H1 (cell line): ENCODE measurements around the gene MAD2L1BP. TPM values are rescaled to one million over a fixed set of nuclear protein-coding genes. Genes with fewer than 3 reads are reported as not detected.

Experiments used
- CTCF ChIA-PET: fragments of 300-600 bp; sonication (Branson Sonifier 250); formaldehyde crosslinking; loops from one replicate; lab custom pipeline; 2021; ENCODE audit not compliant: partially characterized antibody; lab: Charles Lee
- POLR2A ChIA-PET: fragments of 300-600 bp; sonication (Branson Sonifier 250); formaldehyde crosslinking; loops from one replicate; lab custom pipeline; 2021; ENCODE audit warnings: inconsistent platforms; ENCODE audit not compliant: partially characterized antibody; lab: Charles Lee
- DNase-seq, 2 experiments: peaks; one replicate each; pipeline versions ENCODE4 v3.0.0 to v3.0.0-alpha.2; 2010 to 2022; ENCODE audit warnings: low spot score in 2 of 2, low read depth in 1 of 2, mixed read lengths in 1 of 2
- FAIRE-seq: peaks from 2 replicates; lab custom pipeline; 2011; peaks lifted over from hg19 to GRCh38; lab: Jason Lieb, UNC
- H2AFZ ChIP-seq: 2 replicates; pipeline ENCODE4 v1.8.1; 2012; ENCODE audit warnings: low read length, inconsistent platforms
- H2AK5ac ChIP-seq: 2 replicates; pipeline ENCODE4 v1.6.1; 2013; ENCODE audit warnings: low read depth, low read length
- H2BK120ac ChIP-seq: replicated peaks from 2 replicates; pipeline ENCODE3; 2013; ENCODE audit warnings: low read depth, low read length, inconsistent platforms
- H2BK12ac ChIP-seq: 2 replicates; pipeline ENCODE4 v1.6.1; 2013; ENCODE audit warnings: low read depth, low read length
- H2BK15ac ChIP-seq: 2 replicates; pipeline ENCODE4 v1.6.1; 2013; ENCODE audit warnings: low read length
- H2BK20ac ChIP-seq: 2 replicates; pipeline ENCODE4 v1.6.1; 2013; ENCODE audit warnings: low read length
- H2BK5ac ChIP-seq: 2 replicates; pipeline ENCODE4 v1.6.1; 2013; ENCODE audit warnings: low read depth, low read length
- H3K14ac ChIP-seq: 2 replicates; pipeline ENCODE4 v1.6.1; 2013; ENCODE audit warnings: inconsistent platforms; ENCODE audit not compliant: insufficient read length
- H3K18ac ChIP-seq: 2 replicates; pipeline ENCODE4 v1.6.1; 2013; ENCODE audit warnings: low read length; ENCODE audit errors: extremely low read depth
- H3K23ac ChIP-seq: 2 replicates; pipeline ENCODE4 v1.6.1; 2013; ENCODE audit warnings: inconsistent platforms; ENCODE audit not compliant: insufficient read length
- H3K23me2 ChIP-seq: 2 replicates; pipeline ENCODE4 v1.6.1; 2013; ENCODE audit warnings: low read depth, low read length
- H3K27ac ChIP-seq: 2 replicates; pipeline ENCODE4 v1.6.1; 2011; ENCODE audit warnings: low read depth, low read length, inconsistent platforms
- H3K27me3 ChIP-seq, 4 experiments: replicated peaks in 1 of 4; 1 replicate in 1 of 4; 2 replicates in 3 of 4; pipeline versions ENCODE4 v1.6.1 to v1.8.1; 2011 to 2013; ENCODE audit warnings: low read length in 3 of 4, mild to moderate bottlenecking in 3 of 4, inconsistent platforms in 2 of 4, mixed read lengths in 2 of 4, moderate library complexity in 1 of 4; ENCODE audit not compliant: control insufficient read depth in 3 of 4, insufficient read depth in 3 of 4; ENCODE audit errors: extremely low read depth in 1 of 4
- H3K36me3 ChIP-seq, 4 experiments: 2 replicates each; pipeline versions ENCODE4 v1.6.1 to v1.8.1; 2011 to 2013; ENCODE audit warnings: mild to moderate bottlenecking in 4 of 4, low read length in 3 of 4, moderate library complexity in 2 of 4, control low read depth in 1 of 4, inconsistent platforms in 1 of 4; ENCODE audit not compliant: insufficient read depth in 4 of 4, control insufficient read depth in 2 of 4
- H3K4ac ChIP-seq: replicated peaks from 2 replicates; pipeline ENCODE3; 2013; ENCODE audit warnings: low read length, low read depth, mixed read lengths, inconsistent platforms; ENCODE audit not compliant: insufficient read length
- H3K4me1 ChIP-seq, 4 experiments: replicated peaks in 1 of 4; 1 replicate in 1 of 4; 2 replicates in 3 of 4; pipeline versions ENCODE4 v1.6.1 to v1.8.1; 2011 to 2013; ENCODE audit warnings: low read length in 3 of 4, inconsistent platforms in 2 of 4, mixed read lengths in 1 of 4; ENCODE audit not compliant: insufficient read depth in 4 of 4, control insufficient read depth in 3 of 4
- H3K4me2 ChIP-seq, 2 experiments: 2 replicates each; pipeline versions ENCODE4 v1.6.1 to v1.8.1; 2011 to 2013; ENCODE audit warnings: low read depth in 2 of 2, low read length in 2 of 2, control low read depth in 1 of 2, inconsistent platforms in 1 of 2, mild to moderate bottlenecking in 1 of 2; ENCODE audit not compliant: insufficient read depth in 1 of 2
- H3K4me3 ChIP-seq, 4 experiments: fragments of 200-600, 300-600 bp in 1 of 4; sonication (generic), shearing (Covaris generic), sonication (Bioruptor Twin) in 1 of 4; 2 replicates each; pipeline versions ENCODE4 v1.5.1 to v1.8.1; 2011 to 2016; ENCODE audit warnings: low read length in 4 of 4, low read depth in 3 of 4, control low read depth in 2 of 4, inconsistent platforms in 2 of 4, mild to moderate bottlenecking in 2 of 4, mixed read lengths in 1 of 4, moderate library complexity in 1 of 4; ENCODE audit not compliant: insufficient read depth in 2 of 4; ENCODE audit errors: extremely low read depth in 1 of 4
- H3K56ac ChIP-seq: replicated peaks from 2 replicates; pipeline ENCODE3; 2013; ENCODE audit warnings: low read depth, mild to moderate bottlenecking, mixed read lengths, low read length, inconsistent platforms; ENCODE audit not compliant: insufficient read length
- H3K79me1 ChIP-seq: 2 replicates; pipeline ENCODE4 v1.6.1; 2013; ENCODE audit warnings: low read depth, low read length, control low read depth
- H3K79me2 ChIP-seq, 2 experiments: 2 replicates each; pipeline versions ENCODE4 v1.6.1 to v1.8.1; 2012 to 2013; ENCODE audit warnings: low read length in 2 of 2, mild to moderate bottlenecking in 2 of 2, inconsistent platforms in 1 of 2; ENCODE audit not compliant: insufficient read depth in 2 of 2, control insufficient read depth in 1 of 2
- H3K9ac ChIP-seq, 4 experiments: replicated peaks in 1 of 4; 1 replicate in 1 of 4; 2 replicates in 3 of 4; pipeline versions ENCODE4 v1.6.1 to v1.8.1; 2011 to 2013; ENCODE audit warnings: low read depth in 3 of 4, low read length in 3 of 4, control low read depth in 2 of 4, mild to moderate bottlenecking in 2 of 4, moderate library complexity in 2 of 4, inconsistent platforms in 1 of 4; ENCODE audit errors: extremely low read depth in 1 of 4
- H3K9me3 ChIP-seq, 2 experiments: 2 replicates each; pipeline versions ENCODE4 v1.6.1 to v1.8.1; 2012 to 2013; ENCODE audit warnings: mild to moderate bottlenecking in 2 of 2, moderate library complexity in 2 of 2, control low read depth in 1 of 2, inconsistent platforms in 1 of 2, low read depth in 1 of 2, low read length in 1 of 2, mixed read lengths in 1 of 2; ENCODE audit not compliant: insufficient read depth in 2 of 2
- H4K20me1 ChIP-seq, 2 experiments: replicated peaks in 1 of 2; 2 replicates each; pipeline versions ENCODE3 to v1.8.1; 2011 to 2013; ENCODE audit warnings: inconsistent platforms in 2 of 2, low read length in 2 of 2, mild to moderate bottlenecking in 1 of 2; ENCODE audit not compliant: insufficient read depth in 2 of 2, control insufficient read depth in 1 of 2
- H4K5ac ChIP-seq: 2 replicates; pipeline ENCODE4 v1.6.1; 2013; ENCODE audit warnings: low read length, low read depth, mixed read lengths, inconsistent platforms; ENCODE audit not compliant: insufficient read length
- H4K8ac ChIP-seq: 2 replicates; pipeline ENCODE4 v1.8.0; 2013; ENCODE audit warnings: mild to moderate bottlenecking, moderate library complexity, low read length, inconsistent platforms; ENCODE audit not compliant: insufficient read depth; ENCODE audit errors: extremely low read depth
- H4K91ac ChIP-seq: replicated peaks from 2 replicates; pipeline ENCODE3; 2013; ENCODE audit warnings: low read length, mixed read lengths, inconsistent platforms; ENCODE audit not compliant: insufficient read length
- CBX5 ChIP-seq: fragments of 300-800, 300-1000 bp; sonication (generic); IDR thresholded peaks from 2 replicates; pipeline ENCODE4 v1.7.1; 2016; ENCODE audit warnings: antibody characterized with exemption, low read length, low read depth
- CEBPB ChIP-seq: IDR thresholded peaks from 2 replicates; pipeline ENCODE4 v1.6.1; 2012; ENCODE audit warnings: low read depth, low read length
- EZH2 ChIP-seq: fragments of 200-600 bp; sonication (generic); IDR thresholded peaks from 2 replicates; pipeline ENCODE4 v1.7.1; 2012; ENCODE audit warnings: low read depth, mild to moderate bottlenecking, moderate library complexity, low read length, inconsistent platforms; ENCODE audit not compliant: severe bottlenecking
- GABPA ChIP-seq: IDR thresholded peaks from 2 replicates; pipeline ENCODE4 v1.6.1; 2011; ENCODE audit warnings: mild to moderate bottlenecking, low read length, moderate library complexity, borderline replicate concordance; ENCODE audit not compliant: insufficient read depth
- JUN ChIP-seq: IDR thresholded peaks from 2 replicates; pipeline ENCODE4 v1.6.1; 2011; ENCODE audit warnings: low read depth, mild to moderate bottlenecking, improper control_type of control experiment, low read length
- JUND ChIP-seq: IDR thresholded peaks from 2 replicates; pipeline ENCODE4 v1.6.1; 2011; ENCODE audit warnings: mild to moderate bottlenecking, improper control_type of control experiment, low read length
- KDM1A ChIP-seq: fragments of 200-600, 300-600 bp; sonication (generic); IDR thresholded peaks from 2 replicates; pipeline ENCODE4 v1.7.1; 2016; ENCODE audit warnings: mild to moderate bottlenecking, low read length, borderline replicate concordance
- MAFK ChIP-seq: IDR thresholded peaks from 2 replicates; pipeline ENCODE4 v1.6.1; 2012; ENCODE audit warnings: low read depth, mild to moderate bottlenecking, improper control_type of control experiment, low read length
- PHF8 ChIP-seq: fragments of 200-600 bp; sonication (generic); conservative IDR thresholded peaks from 2 replicates; pipeline ENCODE4 v1.7.1; 2012; ENCODE audit warnings: low read depth, mild to moderate bottlenecking, inconsistent platforms, low read length, moderate library complexity
- TAF1 ChIP-seq: IDR thresholded peaks from 2 replicates; pipeline ENCODE4 v1.6.1; 2011; ENCODE audit warnings: mild to moderate bottlenecking, low read depth, low read length
- TCF12 ChIP-seq: IDR thresholded peaks from 2 replicates; pipeline ENCODE4 v1.6.1; 2011; ENCODE audit warnings: low read depth, mild to moderate bottlenecking, low read length
- WGBS, 2 experiments: shearing (Covaris generic) in 1 of 2; methylation state at CpG; one replicate each; pipeline versions ENCODE4 v1.1.6 to v1.1.7; 2013 to 2015; ENCODE audit warnings: low lambda C conversion rate in 2 of 2, mixed read lengths in 2 of 2, inconsistent platforms in 1 of 2, low coverage in 1 of 2, missing lambda C conversion rate in 1 of 2; ENCODE audit not compliant: insufficient replicate concordance in 2 of 2, insufficient coverage in 1 of 2, insufficient read length in 1 of 2; ENCODE audit errors: extremely low coverage in 1 of 2, missing lambda C conversion rate in 1 of 2; 5-methylcytosine and 5-hydroxymethylcytosine counted together
- polyA plus RNA-seq, 7 experiments: library from polyadenylated mRNA; depleted of rRNA in 3 of 7; stranded (reverse) in 5 of 7; unstranded in 2 of 7; fragments of >200 nt in 5 of 7; fragments of 200-250 nt in 2 of 7; gene quantifications; 1 replicate in 5 of 7; 2 replicates in 1 of 7; 4 replicates in 1 of 7; pipeline versions ENCODE4 v1.2.1 to v1.2.3, GENCODE V29; 2011 to 2013; ENCODE audit warnings: missing spikeins in 2 of 7, mixed read lengths in 2 of 7
- total RNA-seq: library from RNA; stranded (reverse); fragmentation: NEBNext Ultra II Directional; extraction: Animal tissue kit (Norgen Biotek cat#: 25700); gene quantifications from 2 replicates; pipeline ENCODE4 v1.2.1, GENCODE V29; 2021
- TF ChIP-seq, protein P1 (sequence below): IDR thresholded peaks from 2 replicates; pipeline ENCODE4 v1.6.1; 2011; ENCODE audit warnings: low read length, improper control_type of control experiment

Gene MAD2L1BP
- total and polyA plus RNA-seq, 2 of the 8 experiments (the other 6 are each of a cell fraction or from before 2014, with no cell fraction given): 35.5 to 70.0 TPM

DNA sequence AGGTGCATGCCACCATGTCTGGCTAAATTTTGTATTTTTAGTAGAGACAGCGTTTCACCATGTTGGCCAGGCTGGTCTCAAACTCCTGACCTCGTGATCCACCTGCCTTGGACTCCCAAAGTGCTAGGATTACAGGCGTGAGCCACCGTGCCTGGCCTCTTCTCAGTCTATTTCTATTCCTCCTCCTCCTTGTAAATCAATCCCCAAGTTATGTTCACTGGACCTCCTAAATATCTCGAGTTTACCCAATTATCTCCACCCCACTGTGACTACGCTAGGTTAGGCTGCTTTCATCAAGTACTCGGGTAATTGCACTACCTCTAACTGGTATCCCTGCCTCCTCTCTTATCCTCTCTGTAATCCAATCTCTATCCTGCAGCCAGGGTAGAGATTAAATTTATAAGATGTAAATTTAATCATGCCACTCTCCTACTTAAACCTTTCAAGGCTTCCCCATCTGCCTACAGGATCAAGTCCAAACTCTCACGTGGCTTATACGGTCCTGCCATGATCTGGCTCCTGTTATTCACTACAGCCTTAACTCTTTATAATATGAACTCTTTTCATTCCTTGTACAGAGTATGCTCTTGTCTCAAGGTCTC lies 837 bp upstream of the MAD2L1BP start:
- Histone ChIP-seq H3K4me2 (peak overlapping the region; percentile 68 to 80; a peak in 2 of 4 replicates), H2AFZ (0 out of 2 replicates have a peak overlapping the region, but pooled peaks have one; percentile 98)
- TF ChIP-seq GABPA (no peak), CEBPB (no peak), EZH2 (no peak), TCF12 (no peak), KDM1A (no peak), MAFK (no peak), TAF1 (no peak), CBX5 (no peak), JUN (no peak), PHF8 (no peak), JUND (no peak)
- TF ChIP-seq, protein P1, sequence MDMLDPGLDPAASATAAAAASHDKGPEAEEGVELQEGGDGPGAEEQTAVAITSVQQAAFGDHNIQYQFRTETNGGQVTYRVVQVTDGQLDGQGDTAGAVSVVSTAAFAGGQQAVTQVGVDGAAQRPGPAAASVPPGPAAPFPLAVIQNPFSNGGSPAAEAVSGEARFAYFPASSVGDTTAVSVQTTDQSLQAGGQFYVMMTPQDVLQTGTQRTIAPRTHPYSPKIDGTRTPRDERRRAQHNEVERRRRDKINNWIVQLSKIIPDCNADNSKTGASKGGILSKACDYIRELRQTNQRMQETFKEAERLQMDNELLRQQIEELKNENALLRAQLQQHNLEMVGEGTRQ: no peak

More for the DNA sequence above, 837 bp upstream of the MAD2L1BP start:
- no peak overlapping the region for H4K5ac ChIP-seq
- DNase-seq: no peak
- no peak overlapping the region for H3K4ac ChIP-seq
- H2AK5ac ChIP-seq: no peak overlapping the region; the same call in 1 of the 2 replicates
- peaks cover 6% of the 10 kb centered on the region for H3K23me2 ChIP-seq
- peak overlapping the region in 1 of 4 experiments; percentile 95; a peak in 1 of 8 replicates for H3K4me3 ChIP-seq
- peaks cover 6% of the 10 kb centered on the region for H3K79me1 ChIP-seq
- H4K91ac ChIP-seq: no peak overlapping the region
- no peaks in the 10 kb centered on the region for H3K27me3 ChIP-seq
- H3K14ac ChIP-seq: no peak overlapping the region
- FAIRE-seq: no peak
- no peak overlapping the region for H3K9ac ChIP-seq
- H2BK15ac ChIP-seq: peak overlapping the region; percentile 18
- POLR2A ChIA-PET: interaction anchor here (0.7 to 2.8 kb wide), 6 partner anchors 7 to 225 kb away, joined by 3 to 23 read pairs (median 5); partner anchors contain the start of gene RSPH9
- H2BK5ac ChIP-seq: 0 out of 2 replicates have a peak overlapping the region, but pooled peaks have one; percentile 79
- WGBS, 2 experiments: 89% methylated on average over 9 of the region's 9 CpGs; no CpG with 5 or more reads in 1 of the 2 experiments
- H4K8ac ChIP-seq: no peak overlapping the region
- H3K27ac ChIP-seq: no peak overlapping the region
- CTCF ChIA-PET: no interaction called here
- no peaks in the 10 kb centered on the region for H4K20me1 ChIP-seq
- H3K79me2 ChIP-seq: peaks cover 3 to 32% of the 10 kb centered on the region in 2 experiments; a peak in 3 of 4 replicates
- 0 out of 2 replicates have a peak overlapping the region, but pooled peaks have one; percentile 27 for H2BK12ac ChIP-seq
- H3K18ac ChIP-seq: no peak overlapping the region
- no peak overlapping the region for H3K23ac ChIP-seq
- peaks cover under 1 to 16% (median 9%) of the 10 kb centered on the region in 4 experiments; a peak in 6 of 8 replicates for H3K36me3 ChIP-seq
- no peak overlapping the region for H2BK120ac ChIP-seq
- H3K9me3 ChIP-seq: no peaks in the 10 kb centered on the region
- no peak overlapping the region for H2BK20ac ChIP-seq
- no peak overlapping the region for H3K56ac ChIP-seq
- peaks cover 0 to 14% (median 3%) of the 10 kb centered on the region in 4 experiments; a peak in 5 of 7 replicates for H3K4me1 ChIP-seq
